OCI-M1 (cell line): ENCODE results near the gene ZNF423.

Source experiments
- DNase-seq: peaks from one replicate; lab custom pipeline; 2025; lab: John Stamatoyannopoulos, UW

The ZNF423 gene

GRCh38 chr16:49724774-49725173 is 131.1 kb downstream of the ZNF423 start:
- no peak for DNase-seq

- no peak for DNase-seq
Measured at GRCh38 chr16:49723310-49723709, 132.6 kb downstream of the ZNF423 start.

- no peak for DNase-seq
Measured at GRCh38 chr16:49720225-49720624, 135.7 kb downstream of the ZNF423 start.

GRCh38 chr16:49717689-49718088 is 138.2 kb downstream of the ZNF423 start:
- no peak for DNase-seq

- DNase-seq, result no peak
Measured at GRCh38 chr16:49716339-49716934, 139.5 kb downstream of the ZNF423 start.

DNA sequence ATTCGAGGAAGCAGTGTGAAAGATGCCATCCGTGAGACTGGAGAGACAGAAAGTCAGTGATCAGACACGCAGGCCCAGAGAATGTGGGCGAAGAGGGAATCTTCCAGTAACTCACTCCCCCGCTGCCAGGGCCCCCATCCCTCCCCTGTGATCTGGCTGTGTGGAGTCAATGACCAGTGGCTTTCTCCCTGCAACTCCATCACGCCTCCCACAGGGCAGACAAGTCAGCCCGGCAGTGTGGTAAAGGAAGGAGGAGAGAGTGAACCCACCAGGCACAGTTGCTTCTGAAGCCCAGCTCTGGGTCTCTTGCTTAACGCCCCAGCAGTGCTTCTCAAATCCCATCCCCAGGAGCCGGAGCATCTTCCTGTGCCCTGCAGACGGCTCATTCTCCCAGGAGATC is 142.1 kb downstream of the ZNF423 start:
- no peak for DNase-seq

DNA sequence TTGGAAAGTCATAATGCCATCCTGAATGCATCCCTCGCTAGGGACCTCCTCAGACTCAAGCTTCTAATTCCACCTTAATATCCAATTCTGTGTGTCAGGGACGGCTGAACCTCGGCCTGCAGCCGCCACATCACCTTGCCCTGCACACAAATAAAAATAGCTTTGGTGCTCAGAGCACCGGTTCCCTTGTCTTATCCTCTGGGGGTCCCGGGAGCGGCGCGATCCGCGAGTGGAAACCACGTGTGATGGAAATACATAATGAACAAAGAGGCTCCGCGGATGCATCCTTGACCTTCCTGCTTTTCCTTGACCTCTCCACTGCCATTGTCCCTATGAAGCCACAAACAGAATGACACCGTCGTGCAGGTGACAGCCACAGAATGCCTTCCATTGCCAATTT is 143.4 kb downstream of the ZNF423 start:
- DNase-seq, result no peak

DNA sequence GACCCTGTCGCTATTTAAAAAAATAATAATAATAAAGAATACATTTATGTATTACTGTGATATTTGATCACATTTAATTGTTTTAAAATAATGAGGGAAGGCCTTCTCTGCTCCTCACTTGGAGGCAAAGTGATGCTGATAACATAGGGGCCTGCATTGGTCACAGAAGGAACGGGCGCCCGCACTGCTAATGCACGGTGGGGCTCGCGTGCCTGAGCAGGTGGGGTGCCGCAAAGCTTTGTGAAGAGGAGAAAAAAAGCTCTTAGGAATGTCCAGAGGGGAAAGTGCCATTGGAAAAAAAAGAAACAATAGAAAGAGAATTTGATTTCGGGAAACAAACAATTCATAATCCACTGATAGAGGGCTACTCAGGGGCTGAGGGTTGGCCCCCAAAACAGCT is 143.8 kb downstream of the ZNF423 start:
- DNase-seq, result no peak

DNA sequence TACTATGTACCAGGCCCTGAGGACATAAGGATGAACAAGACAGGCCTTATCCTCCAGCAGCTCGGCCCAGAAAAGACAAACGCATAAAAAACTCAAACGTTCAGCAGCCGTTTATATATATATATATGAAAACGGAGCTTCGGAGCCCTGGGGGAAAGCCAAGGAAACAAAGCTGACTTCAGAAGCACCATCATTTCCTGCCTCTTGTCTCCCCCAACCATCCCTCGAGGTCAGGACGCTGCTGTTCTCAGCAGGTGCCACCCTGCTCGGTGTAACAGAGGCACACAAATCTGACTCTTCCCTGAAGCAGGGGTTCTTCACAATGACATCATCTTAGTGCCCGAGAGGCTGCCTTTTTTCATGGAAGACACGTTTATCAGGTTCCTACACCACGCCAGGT is 146.9 kb downstream of the ZNF423 start:
- no peak for DNase-seq

- no peak for DNase-seq
Measured at GRCh38 chr16:49708491-49708890, 147.4 kb downstream of the ZNF423 start.

GRCh38 chr16:49706620-49707355 is 149.1 kb downstream of the ZNF423 start:
- no peak for DNase-seq

DNA sequence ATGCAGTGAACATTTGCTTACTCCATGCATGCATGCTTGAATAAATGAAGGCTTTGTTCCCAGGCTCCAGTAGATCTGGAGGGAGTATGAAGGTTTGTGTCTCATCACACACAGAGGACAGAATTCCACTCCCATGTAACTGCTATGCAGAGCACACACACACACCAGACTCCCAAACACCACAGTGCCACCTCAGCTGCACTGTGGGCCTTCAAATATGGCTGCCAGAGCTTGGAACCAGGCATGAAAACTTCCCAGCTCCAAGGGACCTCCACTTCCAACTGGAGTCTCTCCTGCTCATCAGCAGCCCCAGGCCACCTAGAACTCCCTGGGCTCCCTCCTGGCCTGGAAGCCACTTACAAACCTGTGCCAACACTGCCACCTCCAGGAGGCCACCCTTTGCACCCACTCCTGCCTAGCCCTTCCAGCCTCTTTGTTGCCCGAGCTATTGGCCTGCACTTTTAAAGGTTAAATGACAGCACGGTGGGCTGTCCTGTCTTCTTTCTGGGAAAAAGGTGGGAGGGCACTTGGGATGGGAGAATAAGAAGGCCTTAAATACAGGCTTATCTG is 151.2 kb downstream of the ZNF423 start:
- peak; percentile 4 for DNase-seq

- DNase-seq, result no peak
Measured at GRCh38 chr16:49703483-49703882, 152.4 kb downstream of the ZNF423 start.

GRCh38 chr16:49701789-49702494 is 154.0 kb downstream of the ZNF423 start:
- no peak for DNase-seq

- DNase-seq, result no peak
Measured at GRCh38 chr16:49701065-49701685, 154.7 kb downstream of the ZNF423 start.

DNA sequence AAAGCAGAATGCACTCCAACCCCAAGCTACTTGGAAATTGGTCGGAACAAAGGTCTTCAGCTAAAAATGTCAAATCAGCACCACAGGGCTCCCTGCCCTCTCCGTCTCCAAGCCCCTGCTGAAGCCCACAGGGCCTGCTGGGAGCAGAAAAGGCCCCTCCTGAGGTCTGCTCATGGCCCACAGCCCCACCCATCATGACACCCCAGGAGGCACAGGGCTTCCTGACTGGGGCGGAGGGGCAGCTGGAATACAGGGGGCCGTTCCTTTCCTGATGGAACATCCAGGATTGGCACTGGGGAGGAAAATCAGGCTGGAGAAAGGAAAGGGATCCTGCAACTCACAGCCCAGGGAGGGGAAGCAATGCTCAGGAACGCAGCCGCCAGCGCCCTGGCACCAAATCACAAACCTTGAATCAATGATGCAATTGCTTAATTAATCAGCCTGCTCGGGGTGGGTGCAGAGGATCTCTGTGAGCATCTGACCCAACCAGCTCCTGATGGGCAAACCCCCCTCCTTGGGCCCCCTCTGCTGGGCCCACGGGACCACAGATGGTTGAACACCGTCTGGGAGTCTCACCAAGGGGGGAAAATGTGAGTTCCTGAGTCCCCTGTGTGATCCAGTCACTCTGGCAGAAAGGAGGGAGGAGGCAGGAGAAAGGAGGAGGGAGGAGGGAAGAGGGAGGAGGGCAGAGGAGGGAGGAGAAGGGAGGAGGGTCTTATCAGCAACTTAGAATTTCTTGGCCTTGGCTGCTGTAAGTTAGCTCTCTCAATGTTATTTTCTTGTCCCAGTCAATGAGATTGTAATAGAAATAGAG is 155.5 kb downstream of the ZNF423 start:
- DNase-seq, result no peak

DNA sequence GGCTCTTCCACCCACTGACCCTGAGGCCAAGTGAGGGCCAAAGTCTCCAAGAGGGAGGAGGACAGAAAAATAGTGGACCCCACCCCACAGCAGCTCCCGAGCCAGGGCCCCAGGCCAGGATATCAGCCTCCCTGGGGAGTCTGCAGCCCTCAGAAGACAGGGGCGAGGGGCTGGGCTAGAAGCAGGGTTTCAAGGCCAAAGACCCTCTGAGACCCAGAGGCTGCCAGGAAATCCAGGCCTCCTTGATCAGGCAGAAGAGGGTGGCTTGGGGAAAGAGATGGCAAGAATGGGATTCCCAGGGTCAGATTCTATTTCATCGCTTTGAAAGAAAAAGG is 156.1 kb downstream of the ZNF423 start:
- DNase-seq, result no peak

GRCh38 chr16:49698931-49699840 is 156.7 kb downstream of the ZNF423 start:
- no peak for DNase-seq

DNA sequence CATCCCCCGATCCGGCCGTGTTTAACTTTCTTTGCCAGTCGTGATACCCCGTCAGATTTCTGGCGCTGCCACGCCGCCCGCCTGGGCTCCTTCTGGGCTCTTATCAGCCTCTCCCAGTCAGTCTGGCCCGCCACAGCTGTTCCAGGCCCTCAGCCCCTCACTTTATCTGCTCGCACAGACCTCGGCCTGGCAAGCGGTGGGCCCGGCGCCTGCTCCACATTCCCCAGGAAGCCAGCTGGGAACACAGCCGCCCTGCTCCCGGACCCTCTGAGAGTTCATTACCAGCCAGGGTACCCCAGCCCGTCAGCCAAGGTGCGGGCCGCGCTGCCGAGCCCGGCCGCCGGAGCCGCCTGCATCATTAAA is 157.5 kb downstream of the ZNF423 start:
- peak; percentile 80 for DNase-seq

DNA sequence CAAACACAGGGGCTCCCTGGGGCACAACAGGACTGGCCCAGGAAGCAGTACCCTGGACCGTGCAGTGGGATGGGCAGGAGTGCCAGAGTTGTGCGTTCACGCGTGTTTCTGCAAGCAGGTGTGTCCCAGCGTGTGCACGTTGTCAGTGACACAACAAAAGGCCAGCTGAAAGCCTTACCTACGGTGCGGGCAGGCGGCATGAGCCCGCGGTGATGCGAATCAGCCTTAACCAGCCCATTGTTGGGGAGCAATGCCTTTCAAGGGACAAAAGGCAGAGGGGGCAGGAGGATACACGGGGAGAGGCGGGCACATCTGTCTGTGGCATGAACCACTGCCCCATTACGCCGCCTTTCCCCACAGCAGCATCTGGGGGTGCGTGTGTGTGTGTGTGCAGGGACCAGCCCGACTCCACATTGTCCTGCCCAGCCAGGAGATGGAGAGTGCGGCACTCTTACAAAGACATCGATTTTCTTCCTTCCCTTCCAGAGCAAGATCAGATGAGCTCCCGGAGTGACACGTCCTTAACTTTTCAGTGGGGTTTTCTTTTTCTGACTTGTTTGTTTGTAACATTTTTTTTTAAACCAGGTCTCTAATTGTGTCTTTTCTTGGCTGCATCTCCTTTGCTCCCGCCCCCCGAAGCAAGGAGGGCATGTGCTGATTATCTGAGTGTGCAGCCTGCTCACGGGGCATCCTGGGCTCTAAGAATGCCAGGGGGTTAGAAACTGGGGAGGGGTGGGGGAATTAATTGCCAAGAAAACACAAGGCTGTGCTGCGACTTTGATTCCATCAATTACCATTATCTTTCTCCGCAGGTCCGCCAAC is 158.1 kb downstream of the ZNF423 start:
- DNase-seq, result no peak
